Neural cell (in vitro differentiated cells): ENCODE results near the gene TTC17. TPM values are rescaled to one million over a fixed set of nuclear protein-coding genes. Genes with fewer than 3 reads are reported as not detected.

ENCODE experiments used
- H2AFZ ChIP-seq: fragments of 200-600, 300-800 bp; sonication (generic), shearing (Covaris generic); 2 replicates; pipeline ENCODE4 v1.6.0; 2014; ENCODE audit warnings: low read depth, mild to moderate bottlenecking, antibody characterized with exemption, low read length, moderate library complexity
- H3F3A ChIP-seq: fragments of 200-600 bp; shearing (Covaris generic); 2 replicates; pipeline ENCODE4 v1.6.1; 2016; ENCODE audit warnings: mild to moderate bottlenecking, moderate library complexity, mixed read lengths, antibody characterized with exemption, low read length; ENCODE audit not compliant: insufficient read depth, poor library complexity, severe bottlenecking
- H3K27ac ChIP-seq: fragments of 200-600, 300-800 bp; sonication (generic), shearing (Covaris generic); 2 replicates; pipeline ENCODE4 v1.5.1; 2014; ENCODE audit warnings: mild to moderate bottlenecking, low read length, moderate library complexity
- H3K27me3 ChIP-seq: fragments of 300-800, 200-600 bp; sonication (generic), shearing (Covaris generic); 2 replicates; pipeline ENCODE4 v1.6.0; 2014; ENCODE audit warnings: mild to moderate bottlenecking, low read depth, low read length, moderate library complexity; ENCODE audit not compliant: insufficient read depth
- H3K36me3 ChIP-seq: fragments of 300-800, 200-600 bp; sonication (generic), shearing (Covaris generic); 2 replicates; pipeline ENCODE4 v1.5.1; 2014; ENCODE audit warnings: mild to moderate bottlenecking, antibody characterized with exemption, low read length, moderate library complexity; ENCODE audit not compliant: insufficient read depth
- H3K4me2 ChIP-seq: fragments of 300-800, 200-600 bp; sonication (generic), shearing (Covaris generic); 2 replicates; pipeline ENCODE4 v1.6.0; 2014; ENCODE audit warnings: mild to moderate bottlenecking, low read length
- H3K4me3 ChIP-seq: fragments of 300-800, 200-600 bp; sonication (generic), shearing (Covaris generic); 2 replicates; pipeline ENCODE4 v1.5.1; 2014; ENCODE audit warnings: mild to moderate bottlenecking, low read length, moderate library complexity
- H3K79me2 ChIP-seq: fragments of 200-600 bp; shearing (Covaris generic); replicated peaks from 2 replicates; pipeline ENCODE4 v1.6.0; 2014; ENCODE audit warnings: mild to moderate bottlenecking, low read length, moderate library complexity; ENCODE audit not compliant: insufficient read depth
- H3K9ac ChIP-seq: fragments of 300-800, 200-600 bp; sonication (generic), shearing (Covaris generic); 2 replicates; pipeline ENCODE4 v1.6.1; 2016; ENCODE audit warnings: mild to moderate bottlenecking, low read length, mixed read lengths
- H3K9me2 ChIP-seq: fragments of 200-600 bp; shearing (Covaris generic); 2 replicates; pipeline ENCODE4 v1.6.1; 2016; ENCODE audit warnings: mild to moderate bottlenecking, low read length, mixed read lengths; ENCODE audit not compliant: insufficient read depth
- H3K9me3 ChIP-seq: fragments of 200-600, 300-800 bp; sonication (generic), shearing (Covaris generic); 2 replicates; pipeline ENCODE4 v1.6.1; 2016; ENCODE audit warnings: mild to moderate bottlenecking, mixed run types, low read length, moderate library complexity, mixed read lengths
- H4K20me1 ChIP-seq: fragments of 200-600 bp; shearing (Covaris generic); 2 replicates; pipeline ENCODE4 v1.6.1; 2016; ENCODE audit warnings: mild to moderate bottlenecking, mixed run types; ENCODE audit not compliant: insufficient read depth
- CTCF ChIP-seq: fragments of 450-650 bp; IDR thresholded peaks from 2 replicates; pipeline ENCODE4 v1.5.1; 2014; ENCODE audit warnings: antibody characterized with exemption, mild to moderate bottlenecking, moderate library complexity; ENCODE audit not compliant: poor library complexity, severe bottlenecking
- EP300 ChIP-seq: fragments of 450-650 bp; conservative IDR thresholded peaks from 2 replicates; pipeline ENCODE4 v1.6.1; 2014; ENCODE audit warnings: antibody characterized with exemption, mild to moderate bottlenecking, moderate library complexity; ENCODE audit not compliant: poor library complexity, severe bottlenecking
- EZH2 ChIP-seq: fragments of 200-600, 300-800 bp; shearing (Covaris generic), sonication (generic); IDR thresholded peaks from 2 replicates; pipeline ENCODE4 v1.6.1; 2014; ENCODE audit warnings: antibody characterized with exemption, low read length, borderline replicate concordance, mild to moderate bottlenecking; ENCODE audit not compliant: insufficient read depth, poor library complexity, severe bottlenecking
- MXI1 ChIP-seq: fragments of 450-650 bp; conservative IDR thresholded peaks from 2 replicates; pipeline ENCODE4 v1.6.1; 2014; ENCODE audit warnings: antibody characterized with exemption, mild to moderate bottlenecking; ENCODE audit not compliant: poor library complexity, severe bottlenecking
- POLR2AphosphoS5 ChIP-seq: IDR thresholded peaks from 2 replicates; pipeline ENCODE4 v1.6.1; 2012
- RAD21 ChIP-seq: fragments of 450-650 bp; conservative IDR thresholded peaks from 2 replicates; pipeline ENCODE4 v1.6.1; 2014; ENCODE audit warnings: antibody characterized with exemption, mild to moderate bottlenecking, moderate library complexity
- REST ChIP-seq: IDR thresholded peaks from 2 replicates; pipeline ENCODE4 v1.6.1; 2012; ENCODE audit warnings: borderline replicate concordance
- SMC3 ChIP-seq: fragments of 450-650 bp; conservative IDR thresholded peaks from 2 replicates; pipeline ENCODE4 v1.6.1; 2014; ENCODE audit warnings: antibody characterized with exemption, mild to moderate bottlenecking, moderate library complexity; ENCODE audit not compliant: poor library complexity
- TAF1 ChIP-seq: IDR thresholded peaks from 2 replicates; pipeline ENCODE4 v1.6.1; 2012; ENCODE audit warnings: low read depth
- polyA plus RNA-seq: library from polyadenylated mRNA; depleted of rRNA; stranded (reverse); fragments of >200 nt; gene quantifications from 2 replicates; pipeline ENCODE4 v1.2.3, GENCODE V29; 2014

The TTC17 gene
- polyA plus RNA-seq, 1 donor from 2014 or later, result 122 TPM

DNA sequence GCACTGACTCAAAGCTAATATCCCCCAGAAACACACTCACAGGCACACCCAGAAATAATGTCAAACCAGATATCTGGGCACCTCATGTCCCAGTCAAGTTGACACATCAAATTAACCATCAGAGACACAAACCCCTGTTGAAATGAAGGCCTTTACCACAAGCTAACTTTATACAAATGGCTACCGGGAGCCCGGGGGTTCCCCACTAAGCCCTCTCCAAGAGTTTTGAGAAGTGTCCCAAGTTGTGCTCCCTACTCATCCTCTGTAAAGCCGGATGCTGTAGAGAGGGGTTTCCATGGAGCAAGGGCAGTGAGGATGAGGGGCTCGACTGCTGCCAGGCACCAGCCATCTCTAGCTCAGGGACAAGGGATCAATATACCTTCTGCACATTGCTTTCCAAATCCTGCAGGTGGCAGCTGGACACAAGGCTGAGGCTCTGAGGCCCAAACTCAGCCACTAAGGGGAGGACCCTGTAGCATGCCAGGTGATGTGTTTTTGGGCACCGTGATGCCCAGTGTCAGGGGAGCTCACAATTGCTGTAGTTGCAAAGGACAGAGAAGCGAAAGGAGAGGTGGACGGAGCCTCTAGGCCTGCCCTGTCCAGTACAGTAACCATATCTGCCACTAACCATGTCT, 145.7 kb downstream of the TTC17 start:
- H3K79me2 ChIP-seq, result no peaks in the 10 kb centered on the region
- no peaks in the 10 kb centered on the region for H3K36me3 ChIP-seq
- TF ChIP-seq CTCF, result peak; percentile 72
- TF ChIP-seq EZH2, result no peak
- TF ChIP-seq RAD21, result peak; percentile 82
- TF ChIP-seq SMC3, result peak; percentile 87
- no peak overlapping the region for H3K4me2 ChIP-seq
- no peak overlapping the region for H3K9ac ChIP-seq
- no peak overlapping the region for H3K27ac ChIP-seq
- no peaks in the 10 kb centered on the region for H3K9me2 ChIP-seq
- no peak overlapping the region for H2AFZ ChIP-seq
- H3F3A ChIP-seq, result no peaks in the 10 kb centered on the region
- H3K27me3 ChIP-seq, result no peaks in the 10 kb centered on the region
- H3K9me3 ChIP-seq, result peaks cover 4% of the 10 kb centered on the region
- H4K20me1 ChIP-seq, result no peaks in the 10 kb centered on the region
- H3K4me3 ChIP-seq, result no peak overlapping the region

DNA sequence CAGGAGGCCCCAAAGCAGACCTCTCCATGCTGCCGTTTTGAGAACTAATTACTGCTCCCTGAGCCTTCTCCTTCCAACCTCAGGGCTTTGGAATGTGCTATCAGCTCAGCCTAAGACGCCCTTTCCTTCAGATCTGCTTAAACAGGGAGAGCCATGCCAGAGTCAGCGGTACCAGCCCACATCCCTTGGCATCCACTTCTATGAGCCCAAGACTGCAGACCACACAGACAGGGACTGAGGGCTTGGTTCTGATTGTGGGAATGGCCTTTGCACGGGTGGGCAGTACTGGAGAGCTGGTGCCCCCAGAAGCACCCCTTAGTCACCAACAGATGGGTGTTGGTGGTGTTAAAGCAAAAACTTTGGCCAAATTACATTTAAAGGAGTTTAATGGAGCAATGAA, 146.5 kb downstream of the TTC17 start:
- no peak overlapping the region for H3K4me3 ChIP-seq
- no peaks in the 10 kb centered on the region for H3K79me2 ChIP-seq
- no peaks in the 10 kb centered on the region for H4K20me1 ChIP-seq
- no peak overlapping the region for H3K4me2 ChIP-seq
- H3K9ac ChIP-seq, result no peak overlapping the region
- TF ChIP-seq SMC3 (no peak), POLR2AphosphoS5 (no peak), RAD21 (no peak), EP300 (no peak), TAF1 (no peak), MXI1 (no peak), REST (no peak), CTCF (no peak), EZH2 (no peak)
- no peaks in the 10 kb centered on the region for H3K36me3 ChIP-seq
- H3K9me3 ChIP-seq, result peaks cover 4% of the 10 kb centered on the region
- H3K27me3 ChIP-seq, result no peaks in the 10 kb centered on the region
- H3F3A ChIP-seq, result no peaks in the 10 kb centered on the region
- no peaks in the 10 kb centered on the region for H3K9me2 ChIP-seq
- H3K27ac ChIP-seq, result no peak overlapping the region
- H2AFZ ChIP-seq, result no peak overlapping the region
